ENCODE measurements around the gene KIAA0930.

DNA sequence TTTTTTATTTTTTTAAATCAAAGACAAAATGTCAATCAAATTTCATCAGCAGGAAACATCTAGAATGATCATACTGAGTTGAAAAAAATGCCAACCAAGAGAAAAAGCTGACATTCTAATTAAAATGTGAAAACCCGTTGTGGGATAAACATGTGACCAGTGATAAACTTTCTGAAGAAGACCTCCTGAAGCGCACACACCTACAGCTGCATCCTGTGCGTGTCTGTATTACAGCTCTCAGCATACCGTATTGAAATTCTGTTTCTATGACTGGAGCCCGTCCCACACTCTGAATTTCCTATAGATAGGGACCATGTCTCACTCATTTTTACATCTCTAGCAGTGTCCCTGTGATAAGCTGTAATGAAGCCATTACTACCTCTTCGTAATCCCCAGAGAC is 89.2 kb downstream of the KIAA0930 start:
- TF ChIP-seq CTCF (conservative IDR thresholded peaks at IDR 0.05; ENCODE audit: low read depth, low read length) = no peak
- no peak for TF ChIP-seq EZH2 (IDR thresholded peaks at IDR 0.05; ENCODE audit: borderline replicate concordance, low read depth, low read length, poor library complexity, severe bottlenecking)

Measured in A673 (cell line).